Liver (tissue), 9 donors: ENCODE data around the gene FCRL1. TPM values are rescaled to one million over a fixed set of nuclear protein-coding genes. Genes with fewer than 3 reads are reported as not detected.

Experiments used
- DNase-seq: peaks from one replicate; pipeline ENCODE4 v3.0.0-alpha.2; 2017; ENCODE audit warnings: low spot score
- H3K27ac ChIP-seq, 2 donors: one replicate each; pipeline ENCODE4 v1.7.0; 2013; ENCODE audit warnings: inconsistent platforms in 2 of 2, low read length in 2 of 2, control low read depth in 1 of 2, low read depth in 1 of 2, mild to moderate bottlenecking in 1 of 2
- H3K27me3 ChIP-seq, 4 donors: one replicate each; pipeline versions ENCODE4 v1.6.1 to v1.7.0; 2013; ENCODE audit warnings: low read length in 3 of 4, inconsistent platforms in 1 of 4, mild to moderate bottlenecking in 1 of 4, moderate library complexity in 1 of 4; ENCODE audit not compliant: control insufficient read depth in 4 of 4, insufficient read depth in 4 of 4
- H3K36me3 ChIP-seq, 4 donors: one replicate each; pipeline versions ENCODE4 v1.6.1 to v1.7.0; 2013; ENCODE audit warnings: low read length in 3 of 4, mild to moderate bottlenecking in 3 of 4, low read depth in 1 of 4, moderate library complexity in 1 of 4; ENCODE audit not compliant: control insufficient read depth in 4 of 4, insufficient read depth in 3 of 4
- H3K4me1 ChIP-seq, 4 donors: one replicate each; pipeline versions ENCODE4 v1.6.1 to v1.7.0; 2013; ENCODE audit warnings: low read length in 3 of 4, mild to moderate bottlenecking in 3 of 4, moderate library complexity in 1 of 4; ENCODE audit not compliant: control insufficient read depth in 4 of 4, insufficient read depth in 4 of 4
- H3K4me3 ChIP-seq, 3 donors: one replicate each; pipeline versions ENCODE4 v1.6.1 to v1.7.0; 2013; ENCODE audit warnings: low read length in 3 of 3, control low read depth in 1 of 3, low read depth in 1 of 3, mild to moderate bottlenecking in 1 of 3
- H3K9ac ChIP-seq, 2 donors: one replicate each; pipeline ENCODE4 v1.7.0; 2013; ENCODE audit warnings: low read length in 2 of 2, mild to moderate bottlenecking in 2 of 2, moderate library complexity in 2 of 2, control low read depth in 1 of 2, low read depth in 1 of 2
- H3K9me3 ChIP-seq, 4 donors: one replicate each; pipeline versions ENCODE4 v1.6.1 to v1.7.0; 2013; ENCODE audit warnings: low read length in 3 of 4; ENCODE audit not compliant: control insufficient read depth in 4 of 4
- EGR1 ChIP-seq, 2 donors: IDR thresholded peaks; 2 replicates each; pipeline ENCODE4 v1.6.1; 2016 to 2018; ENCODE audit warnings: antibody characterized with exemption in 2 of 2, low read depth in 2 of 2
- FOXA1 ChIP-seq: IDR thresholded peaks from 2 replicates; pipeline ENCODE4 v1.6.1; 2016; ENCODE audit warnings: antibody characterized with exemption
- FOXA2 ChIP-seq: IDR thresholded peaks from 2 replicates; pipeline ENCODE4 v1.6.1; 2016; ENCODE audit warnings: antibody characterized with exemption
- GABPA ChIP-seq, 2 donors: IDR thresholded peaks in 1 of 2; conservative IDR thresholded peaks in 1 of 2; 2 replicates each; pipeline ENCODE4 v1.6.1; 2016; ENCODE audit warnings: antibody characterized with exemption in 2 of 2, mild to moderate bottlenecking in 1 of 2, moderate library complexity in 1 of 2
- HNF4A ChIP-seq, 2 donors: conservative IDR thresholded peaks; 2 replicates each; pipeline ENCODE4 v1.6.1; 2016; ENCODE audit warnings: antibody characterized with exemption in 2 of 2, mild to moderate bottlenecking in 2 of 2
- HNF4G ChIP-seq: IDR thresholded peaks from 2 replicates; pipeline ENCODE4 v1.6.1; 2016; ENCODE audit warnings: antibody characterized with exemption
- JUND ChIP-seq, 2 donors: IDR thresholded peaks; 2 replicates each; pipeline ENCODE4 v1.6.1; 2016; ENCODE audit warnings: antibody characterized with exemption in 2 of 2
- NR2F2 ChIP-seq: IDR thresholded peaks from 2 replicates; pipeline ENCODE4 v1.6.1; 2016; ENCODE audit warnings: antibody characterized with exemption
- RAD21 ChIP-seq, 2 donors: IDR thresholded peaks; 2 replicates each; pipeline ENCODE4 v1.6.1; 2016; ENCODE audit warnings: antibody characterized with exemption in 2 of 2, mild to moderate bottlenecking in 2 of 2
- RXRA ChIP-seq, 2 donors: IDR thresholded peaks; 2 replicates each; pipeline ENCODE4 v1.6.1; 2017 to 2018; ENCODE audit warnings: antibody characterized with exemption in 2 of 2, mild to moderate bottlenecking in 1 of 2
- SP1 ChIP-seq: IDR thresholded peaks from 2 replicates; pipeline ENCODE4 v1.6.1; 2018; ENCODE audit warnings: antibody characterized with exemption, mild to moderate bottlenecking
- TAF1 ChIP-seq: conservative IDR thresholded peaks from 2 replicates; pipeline ENCODE4 v1.6.1; 2016; ENCODE audit warnings: antibody characterized with exemption, mild to moderate bottlenecking
- YY1 ChIP-seq: IDR thresholded peaks from 2 replicates; pipeline ENCODE4 v1.6.1; 2016; ENCODE audit warnings: antibody characterized with exemption, mild to moderate bottlenecking
- WGBS: extraction: QIAGEN DNeasy Blood & Tissue Kit; methylation state at CpG from one replicate; pipeline ENCODE4 v1.1.7; 2013; 5-methylcytosine and 5-hydroxymethylcytosine counted together
- polyA plus RNA-seq, 2 donors: library from polyadenylated mRNA; stranded (reverse) in 1 of 2; unstranded in 1 of 2; fragments of 200-250 nt in 1 of 2; fragments of >200 nt in 1 of 2; fragmentation: Nextera tagmentation in 1 of 2; extraction: Ambion mirVana in 1 of 2; gene quantifications; one replicate each; pipeline versions ENCODE4 v1.2.1 to v1.2.3, GENCODE V29; 2013 to 2015
- total RNA-seq, 2 donors: library from RNA; depleted of rRNA; stranded (reverse); fragments of >200 nt; gene quantifications; one replicate each; pipeline ENCODE4 v1.2.3, GENCODE V29; 2014
- TF ChIP-seq, protein P1 (sequence below): IDR thresholded peaks from 2 replicates; pipeline ENCODE4 v1.6.1; 2016; ENCODE audit warnings: antibody characterized with exemption
- TF ChIP-seq, protein P2 (sequence below): IDR thresholded peaks from 2 replicates; pipeline ENCODE4 v1.6.1; 2016; ENCODE audit warnings: antibody characterized with exemption
- TF ChIP-seq, protein P3 (sequence below): fragments of 150-350 bp; IDR thresholded peaks from 2 replicates; pipeline ENCODE4 v1.5.1; 2017; ENCODE audit warnings: improper control_type of control experiment, low read depth, low read length; ENCODE audit not compliant: missing input control
- TF ChIP-seq, protein P4 (sequence below): IDR thresholded peaks from 2 replicates; pipeline ENCODE4 v1.6.1; 2016; ENCODE audit warnings: antibody characterized with exemption
- TF ChIP-seq, protein P5 (sequence below): IDR thresholded peaks from 2 replicates; pipeline ENCODE4 v1.6.1; 2016; ENCODE audit warnings: antibody characterized with exemption, mild to moderate bottlenecking
- donor health status: healthy.
- donor health status: healthy.
- donor health status: healthy.
- donor health status: healthy.
- donor health status: healthy.

Gene FCRL1
- total and polyA plus RNA-seq, 4 donors, result 0.02 to 0.84 (median 0.49) TPM

DNA sequence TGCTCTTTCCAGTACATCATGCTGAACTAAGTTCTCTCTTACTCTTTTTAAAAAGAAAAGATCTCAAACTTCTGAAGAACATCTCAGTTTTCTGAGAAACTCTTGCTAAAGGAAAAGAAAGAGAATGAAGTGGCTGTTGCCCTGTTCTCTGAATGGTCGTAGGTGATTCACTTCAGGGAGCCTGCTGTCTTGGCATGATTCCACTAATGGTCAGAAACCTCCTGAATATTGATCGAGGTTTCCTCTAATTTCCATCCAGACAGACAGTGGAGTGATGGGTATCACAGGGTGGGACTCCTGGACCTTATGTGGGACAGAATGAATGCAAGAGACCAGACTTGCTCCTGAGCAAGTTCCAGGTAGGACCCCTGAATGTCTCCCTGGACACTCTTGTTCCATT, 45.5 kb downstream of the FCRL1 start:
- no peaks in the 10 kb centered on the region for H3K9me3 ChIP-seq
- TF ChIP-seq RXRA (IDR thresholded peaks at IDR 0.05), result no peak
- no peak for TF ChIP-seq HNF4A (conservative IDR thresholded peaks at IDR 0.05)
- TF ChIP-seq, protein P1, sequence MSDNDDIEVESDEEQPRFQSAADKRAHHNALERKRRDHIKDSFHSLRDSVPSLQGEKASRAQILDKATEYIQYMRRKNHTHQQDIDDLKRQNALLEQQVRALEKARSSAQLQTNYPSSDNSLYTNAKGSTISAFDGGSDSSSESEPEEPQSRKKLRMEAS, result no peak
- TF ChIP-seq, protein P2, sequence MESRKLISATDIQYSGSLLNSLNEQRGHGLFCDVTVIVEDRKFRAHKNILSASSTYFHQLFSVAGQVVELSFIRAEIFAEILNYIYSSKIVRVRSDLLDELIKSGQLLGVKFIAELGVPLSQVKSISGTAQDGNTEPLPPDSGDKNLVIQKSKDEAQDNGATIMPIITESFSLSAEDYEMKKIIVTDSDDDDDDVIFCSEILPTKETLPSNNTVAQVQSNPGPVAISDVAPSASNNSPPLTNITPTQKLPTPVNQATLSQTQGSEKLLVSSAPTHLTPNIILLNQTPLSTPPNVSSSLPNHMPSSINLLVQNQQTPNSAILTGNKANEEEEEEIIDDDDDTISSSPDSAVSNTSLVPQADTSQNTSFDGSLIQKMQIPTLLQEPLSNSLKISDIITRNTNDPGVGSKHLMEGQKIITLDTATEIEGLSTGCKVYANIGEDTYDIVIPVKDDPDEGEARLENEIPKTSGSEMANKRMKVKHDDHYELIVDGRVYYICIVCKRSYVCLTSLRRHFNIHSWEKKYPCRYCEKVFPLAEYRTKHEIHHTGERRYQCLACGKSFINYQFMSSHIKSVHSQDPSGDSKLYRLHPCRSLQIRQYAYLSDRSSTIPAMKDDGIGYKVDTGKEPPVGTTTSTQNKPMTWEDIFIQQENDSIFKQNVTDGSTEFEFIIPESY, result no peak
- no peak for TF ChIP-seq YY1
- no peak for TF ChIP-seq HNF4G
- no peak for TF ChIP-seq TAF1
- no peak for TF ChIP-seq GABPA (IDR thresholded peaks at IDR 0.05 in 1 of 2, conservative IDR thresholded peaks at IDR 0.05 in 1 of 2)
- no peak for TF ChIP-seq JUND (IDR thresholded peaks at IDR 0.05)
- TF ChIP-seq, protein P3, sequence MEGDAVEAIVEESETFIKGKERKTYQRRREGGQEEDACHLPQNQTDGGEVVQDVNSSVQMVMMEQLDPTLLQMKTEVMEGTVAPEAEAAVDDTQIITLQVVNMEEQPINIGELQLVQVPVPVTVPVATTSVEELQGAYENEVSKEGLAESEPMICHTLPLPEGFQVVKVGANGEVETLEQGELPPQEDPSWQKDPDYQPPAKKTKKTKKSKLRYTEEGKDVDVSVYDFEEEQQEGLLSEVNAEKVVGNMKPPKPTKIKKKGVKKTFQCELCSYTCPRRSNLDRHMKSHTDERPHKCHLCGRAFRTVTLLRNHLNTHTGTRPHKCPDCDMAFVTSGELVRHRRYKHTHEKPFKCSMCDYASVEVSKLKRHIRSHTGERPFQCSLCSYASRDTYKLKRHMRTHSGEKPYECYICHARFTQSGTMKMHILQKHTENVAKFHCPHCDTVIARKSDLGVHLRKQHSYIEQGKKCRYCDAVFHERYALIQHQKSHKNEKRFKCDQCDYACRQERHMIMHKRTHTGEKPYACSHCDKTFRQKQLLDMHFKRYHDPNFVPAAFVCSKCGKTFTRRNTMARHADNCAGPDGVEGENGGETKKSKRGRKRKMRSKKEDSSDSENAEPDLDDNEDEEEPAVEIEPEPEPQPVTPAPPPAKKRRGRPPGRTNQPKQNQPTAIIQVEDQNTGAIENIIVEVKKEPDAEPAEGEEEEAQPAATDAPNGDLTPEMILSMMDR, result no peak
- TF ChIP-seq FOXA2, result no peak
- TF ChIP-seq SP1, result no peak
- no peak for TF ChIP-seq RAD21 (IDR thresholded peaks at IDR 0.05)
- no peak for TF ChIP-seq EGR1 (IDR thresholded peaks at IDR 0.05; ENCODE audit: low read depth in 2 of 2)
- TF ChIP-seq FOXA1, result no peak
- TF ChIP-seq, protein P4, sequence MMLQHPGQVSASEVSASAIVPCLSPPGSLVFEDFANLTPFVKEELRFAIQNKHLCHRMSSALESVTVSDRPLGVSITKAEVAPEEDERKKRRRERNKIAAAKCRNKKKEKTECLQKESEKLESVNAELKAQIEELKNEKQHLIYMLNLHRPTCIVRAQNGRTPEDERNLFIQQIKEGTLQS, result no peak
- TF ChIP-seq, protein P5, sequence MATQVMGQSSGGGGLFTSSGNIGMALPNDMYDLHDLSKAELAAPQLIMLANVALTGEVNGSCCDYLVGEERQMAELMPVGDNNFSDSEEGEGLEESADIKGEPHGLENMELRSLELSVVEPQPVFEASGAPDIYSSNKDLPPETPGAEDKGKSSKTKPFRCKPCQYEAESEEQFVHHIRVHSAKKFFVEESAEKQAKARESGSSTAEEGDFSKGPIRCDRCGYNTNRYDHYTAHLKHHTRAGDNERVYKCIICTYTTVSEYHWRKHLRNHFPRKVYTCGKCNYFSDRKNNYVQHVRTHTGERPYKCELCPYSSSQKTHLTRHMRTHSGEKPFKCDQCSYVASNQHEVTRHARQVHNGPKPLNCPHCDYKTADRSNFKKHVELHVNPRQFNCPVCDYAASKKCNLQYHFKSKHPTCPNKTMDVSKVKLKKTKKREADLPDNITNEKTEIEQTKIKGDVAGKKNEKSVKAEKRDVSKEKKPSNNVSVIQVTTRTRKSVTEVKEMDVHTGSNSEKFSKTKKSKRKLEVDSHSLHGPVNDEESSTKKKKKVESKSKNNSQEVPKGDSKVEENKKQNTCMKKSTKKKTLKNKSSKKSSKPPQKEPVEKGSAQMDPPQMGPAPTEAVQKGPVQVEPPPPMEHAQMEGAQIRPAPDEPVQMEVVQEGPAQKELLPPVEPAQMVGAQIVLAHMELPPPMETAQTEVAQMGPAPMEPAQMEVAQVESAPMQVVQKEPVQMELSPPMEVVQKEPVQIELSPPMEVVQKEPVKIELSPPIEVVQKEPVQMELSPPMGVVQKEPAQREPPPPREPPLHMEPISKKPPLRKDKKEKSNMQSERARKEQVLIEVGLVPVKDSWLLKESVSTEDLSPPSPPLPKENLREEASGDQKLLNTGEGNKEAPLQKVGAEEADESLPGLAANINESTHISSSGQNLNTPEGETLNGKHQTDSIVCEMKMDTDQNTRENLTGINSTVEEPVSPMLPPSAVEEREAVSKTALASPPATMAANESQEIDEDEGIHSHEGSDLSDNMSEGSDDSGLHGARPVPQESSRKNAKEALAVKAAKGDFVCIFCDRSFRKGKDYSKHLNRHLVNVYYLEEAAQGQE, result no peak
- TF ChIP-seq NR2F2, result no peak
- H3K27me3 ChIP-seq, result peaks cover 0 to 5% (median 0%) of the 10 kb centered on the region in 4 donors
- no peaks in the 10 kb centered on the region for H3K36me3 ChIP-seq
- no peak overlapping the region for H3K27ac ChIP-seq
- H3K4me1 ChIP-seq, result no peaks in the 10 kb centered on the region
- 54% methylated on average over 2 of the region's 2 CpGs for WGBS
- no peak overlapping the region for H3K4me3 ChIP-seq
- DNase-seq, result no peak
- no peak overlapping the region for H3K9ac ChIP-seq
